Fibroblast of skin of right quadriceps (primary cell): ENCODE results near the gene MMD.
"Not testable (repeated sequence)": the region's sequence is repeated elsewhere in the genome, so short reads cannot be mapped to it uniquely, and the experiment has no call there.

Experiments
- DNase-seq: peaks from one replicate; pipeline ENCODE4 v3.0.0-alpha.2; 2013

The MMD gene

GRCh38 chr17:55421179-55421934 lies at the start of gene MMD:
Gene MMD, minus strand, starts transcription at chr17:55421835. Its CDS starts 140 bp downstream, at chr17:55421695.
- no peak for DNase-seq

- DNase-seq, result no peak
Observed at GRCh38 chr17:55466671-55467070, 45.0 kb upstream of the MMD start.

- not testable (repeated sequence) for DNase-seq
Observed at GRCh38 chr17:55465771-55466170, 44.1 kb upstream of the MMD start.

GRCh38 chr17:55463600-55463999 lies 42.0 kb upstream of the MMD start:
- DNase-seq, result no peak

- peak; percentile 32 for DNase-seq
Observed at GRCh38 chr17:55462711-55463110, 41.1 kb upstream of the MMD start.

- DNase-seq, result no peak
Observed at GRCh38 chr17:55462234-55462633, 40.6 kb upstream of the MMD start.

- peak; percentile 86 for DNase-seq
Observed at GRCh38 chr17:55458978-55459377, 37.3 kb upstream of the MMD start.

GRCh38 chr17:55458287-55458900 lies 36.8 kb upstream of the MMD start:
- DNase-seq, result no peak

GRCh38 chr17:55456307-55457240 lies 34.9 kb upstream of the MMD start:
- DNase-seq, result no peak

- DNase-seq, result peak; percentile 97
Observed at GRCh38 chr17:55454906-55455474, 33.4 kb upstream of the MMD start.

GRCh38 chr17:55453839-55454557 lies 32.4 kb upstream of the MMD start:
- no peak for DNase-seq

GRCh38 chr17:55452139-55452790 lies 30.6 kb upstream of the MMD start:
- DNase-seq, result peak; percentile 77

- DNase-seq, result no peak
Observed at GRCh38 chr17:55451758-55452138, 30.1 kb upstream of the MMD start.

GRCh38 chr17:55451203-55451641 lies 29.6 kb upstream of the MMD start:
- DNase-seq, result peak; percentile 79

GRCh38 chr17:55450232-55450825 lies 28.7 kb upstream of the MMD start:
- no peak for DNase-seq

- peak; percentile 74 for DNase-seq
Observed at GRCh38 chr17:55448681-55449080, 27.0 kb upstream of the MMD start.

- DNase-seq, result no peak
Observed at GRCh38 chr17:55446581-55447205, 25.1 kb upstream of the MMD start.

GRCh38 chr17:55446004-55446403 lies 24.4 kb upstream of the MMD start:
- not testable (repeated sequence) for DNase-seq

- no peak for DNase-seq
Observed at GRCh38 chr17:55444471-55445441, 23.1 kb upstream of the MMD start.

GRCh38 chr17:55443904-55444303 lies 22.3 kb upstream of the MMD start:
- DNase-seq, result no peak
